ENCODE measurements around the gene PTPRN2. TPM values are rescaled to one million over a fixed set of nuclear protein-coding genes. Genes with fewer than 3 reads are reported as not detected.

PTPRN2 gene
- total RNA-seq, 1 experiment from 2014 or later: 1.1 TPM

DNA sequence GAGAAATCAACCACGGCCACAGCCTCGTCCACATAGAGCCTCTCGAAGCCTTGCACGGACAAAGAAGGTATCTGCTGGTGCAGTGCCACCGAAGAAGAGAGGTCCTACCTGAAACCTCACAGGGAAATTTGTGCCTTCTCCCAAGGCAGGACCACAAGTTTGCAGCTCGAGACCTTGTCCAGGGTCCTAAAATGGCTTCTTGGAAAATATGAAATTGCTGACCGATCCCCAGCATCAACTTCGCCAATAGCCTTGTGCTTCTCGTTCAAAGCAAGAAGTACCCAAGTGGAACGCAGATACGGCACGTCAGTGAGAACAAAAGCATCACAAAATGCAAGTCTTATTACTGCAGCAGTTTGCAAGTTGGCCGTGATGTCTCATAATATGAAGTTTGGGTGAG lies 24.6 kb downstream of the PTPRN2 start:
- intact Hi-C loops (cut with micrococcal nuclease; ENCODE audit: unreplicated experiment): no loop called here
- Histone ChIP-seq H3K4me1 (ENCODE audit: control insufficient read depth, insufficient read depth, low read length) (no peaks in the 10 kb centered on the region), H3K9me3 (ENCODE audit: control insufficient read depth, insufficient read depth, low read depth, low read length) (no peaks in the 10 kb centered on the region), H3K27me3 (ENCODE audit: control insufficient read depth, insufficient read depth, low read length) (peaks cover 9% of the 10 kb centered on the region), H3K4me3 (ENCODE audit: low read depth in 2 of 2, low read length in 2 of 2) (no peak overlapping the region), H3K36me3 (ENCODE audit: control insufficient read depth, insufficient read depth, low read length) (no peaks in the 10 kb centered on the region), H3K27ac (ENCODE audit: low read length) (no peak overlapping the region)
- ChIA-PET POLR2A (no interaction called here), CTCF (no interaction called here)
- ATAC-seq: no peak
- TF ChIP-seq POLR2AphosphoS5 (IDR thresholded peaks at IDR 0.05; ENCODE audit: low read depth, low read length): no peak
- TF ChIP-seq, protein P1, sequence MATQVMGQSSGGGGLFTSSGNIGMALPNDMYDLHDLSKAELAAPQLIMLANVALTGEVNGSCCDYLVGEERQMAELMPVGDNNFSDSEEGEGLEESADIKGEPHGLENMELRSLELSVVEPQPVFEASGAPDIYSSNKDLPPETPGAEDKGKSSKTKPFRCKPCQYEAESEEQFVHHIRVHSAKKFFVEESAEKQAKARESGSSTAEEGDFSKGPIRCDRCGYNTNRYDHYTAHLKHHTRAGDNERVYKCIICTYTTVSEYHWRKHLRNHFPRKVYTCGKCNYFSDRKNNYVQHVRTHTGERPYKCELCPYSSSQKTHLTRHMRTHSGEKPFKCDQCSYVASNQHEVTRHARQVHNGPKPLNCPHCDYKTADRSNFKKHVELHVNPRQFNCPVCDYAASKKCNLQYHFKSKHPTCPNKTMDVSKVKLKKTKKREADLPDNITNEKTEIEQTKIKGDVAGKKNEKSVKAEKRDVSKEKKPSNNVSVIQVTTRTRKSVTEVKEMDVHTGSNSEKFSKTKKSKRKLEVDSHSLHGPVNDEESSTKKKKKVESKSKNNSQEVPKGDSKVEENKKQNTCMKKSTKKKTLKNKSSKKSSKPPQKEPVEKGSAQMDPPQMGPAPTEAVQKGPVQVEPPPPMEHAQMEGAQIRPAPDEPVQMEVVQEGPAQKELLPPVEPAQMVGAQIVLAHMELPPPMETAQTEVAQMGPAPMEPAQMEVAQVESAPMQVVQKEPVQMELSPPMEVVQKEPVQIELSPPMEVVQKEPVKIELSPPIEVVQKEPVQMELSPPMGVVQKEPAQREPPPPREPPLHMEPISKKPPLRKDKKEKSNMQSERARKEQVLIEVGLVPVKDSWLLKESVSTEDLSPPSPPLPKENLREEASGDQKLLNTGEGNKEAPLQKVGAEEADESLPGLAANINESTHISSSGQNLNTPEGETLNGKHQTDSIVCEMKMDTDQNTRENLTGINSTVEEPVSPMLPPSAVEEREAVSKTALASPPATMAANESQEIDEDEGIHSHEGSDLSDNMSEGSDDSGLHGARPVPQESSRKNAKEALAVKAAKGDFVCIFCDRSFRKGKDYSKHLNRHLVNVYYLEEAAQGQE (IDR thresholded peaks at IDR 0.05; ENCODE audit: insufficient read depth in 1 of 2, low read depth in 2 of 2, low read length in 1 of 2): peak; percentile 46 to 48; a peak in 1 of 4 replicates
- no peak for TF ChIP-seq CTCF (IDR thresholded peaks at IDR 0.05)
- in situ Hi-C loops (cut with HindIII; ENCODE audit: low pct_unique_long_range_greater_than_20kb, low sequenced_read_pairs): no loop called here
- DNase-seq (ENCODE audit: low read depth, low spot score): no peak
- no TSS peak for BruUV-seq (replicated peaks)

DNA sequence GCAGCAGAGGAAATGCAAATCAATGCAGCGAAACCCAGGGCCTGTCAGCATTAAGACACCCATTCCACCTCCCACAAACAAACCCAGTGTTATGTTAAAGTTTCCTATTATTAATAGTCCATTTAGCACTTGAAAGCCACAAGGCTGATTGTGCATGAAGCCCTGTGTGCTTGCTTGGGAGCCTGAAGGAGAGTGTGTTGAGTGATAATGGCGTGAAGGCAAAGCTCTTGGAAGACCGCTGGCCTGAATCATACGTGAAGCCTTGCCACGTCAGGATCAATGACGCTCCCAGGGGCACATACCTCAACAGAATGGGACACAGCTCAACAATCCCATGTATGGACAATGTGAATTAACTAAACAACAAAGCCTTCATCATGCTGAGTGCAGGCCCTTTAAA lies 25.1 kb downstream of the PTPRN2 start:
- CTCF ChIA-PET: no interaction called here
- H3K9me3 ChIP-seq (ENCODE audit: control insufficient read depth, insufficient read depth, low read depth, low read length): no peaks in the 10 kb centered on the region
- H3K4me1 ChIP-seq (ENCODE audit: control insufficient read depth, insufficient read depth, low read length): no peaks in the 10 kb centered on the region
- DNase-seq (ENCODE audit: low read depth, low spot score): no peak
- H3K27ac ChIP-seq (ENCODE audit: low read length): no peak overlapping the region
- POLR2A ChIA-PET: no interaction called here
- intact Hi-C loops (cut with micrococcal nuclease; ENCODE audit: unreplicated experiment): no loop called here
- H3K27me3 ChIP-seq (ENCODE audit: control insufficient read depth, insufficient read depth, low read length): peaks cover 9% of the 10 kb centered on the region
- TF ChIP-seq TCF7L2 (IDR thresholded peaks at IDR 0.05; ENCODE audit: low read depth, low read length) (no peak), CTCF (IDR thresholded peaks at IDR 0.05) (no peak), POLR2AphosphoS5 (IDR thresholded peaks at IDR 0.05; ENCODE audit: low read depth, low read length) (no peak), SIN3A (IDR thresholded peaks at IDR 0.05; ENCODE audit: borderline replicate concordance, insufficient read depth, low read depth, low read length) (no peak)
- TF ChIP-seq, protein P1 (IDR thresholded peaks at IDR 0.05; ENCODE audit: insufficient read depth in 1 of 2, low read depth in 2 of 2, low read length in 1 of 2): no peak
- ATAC-seq: no peak
- in situ Hi-C loops (cut with HindIII; ENCODE audit: low pct_unique_long_range_greater_than_20kb, low sequenced_read_pairs): no loop called here
- BruUV-seq (replicated peaks): no TSS peak
- H3K36me3 ChIP-seq (ENCODE audit: control insufficient read depth, insufficient read depth, low read length): no peaks in the 10 kb centered on the region
- no peak overlapping the region for H3K4me3 ChIP-seq (ENCODE audit: low read depth in 2 of 2, low read length in 2 of 2)
